Activated CD4-positive, alpha-beta memory T cell treated with anti-CD3 and anti-CD28 coated beads, Interleukin-2, amount 10 ng/mL, durations not matched to agents 7 days and 5 days (primary cell): ENCODE results near the gene TASOR2. TPM values are rescaled to one million over a fixed set of nuclear protein-coding genes. Genes with fewer than 3 reads are reported as not detected.
A peak's percentile ranks its signal among the peaks of the same experiment; 100 is the strongest.

Experiments used
- CTCF ChIA-PET: fragments of 350-600 bp; sonication (Branson Sonifier 250); formaldehyde crosslinking; loops from one replicate; lab custom pipeline; 2021; ENCODE audit warnings: antibody characterized with exemption, inconsistent platforms; lab: Charles Lee
- POLR2A ChIA-PET: fragments of 350-600 bp; sonication (Branson Sonifier 250); formaldehyde crosslinking; loops from one replicate; lab custom pipeline; 2021; ENCODE audit warnings: antibody characterized with exemption; lab: Charles Lee
- DNase-seq: peaks from one replicate; pipeline ENCODE4 v3.0.0-alpha.2; 2020
- H3K27ac Mint-ChIP-seq: one replicate; pipeline ENCODE4 v1.8.0; 2021; ENCODE audit warnings: mild to moderate bottlenecking, mixed read lengths
- H3K27me3 Mint-ChIP-seq: one replicate; pipeline ENCODE4 v1.8.0; 2021; ENCODE audit warnings: mixed read lengths
- H3K36me3 Mint-ChIP-seq: one replicate; pipeline ENCODE4 v1.8.0; 2021; ENCODE audit warnings: low read depth, mixed read lengths
- H3K4me1 Mint-ChIP-seq: one replicate; pipeline ENCODE4 v1.8.0; 2021; ENCODE audit warnings: mixed read lengths
- H3K4me3 Mint-ChIP-seq: one replicate; pipeline ENCODE4 v1.8.0; 2021; ENCODE audit warnings: mild to moderate bottlenecking, mixed read lengths
- H3K9me3 Mint-ChIP-seq: one replicate; pipeline ENCODE4 v1.8.0; 2021; ENCODE audit warnings: mixed read lengths
- total RNA-seq, 2 experiments: library from RNA; stranded (reverse); gene quantifications; one replicate each; pipeline ENCODE4 v1.2.3, GENCODE V29; 2021

The TASOR2 gene
- total RNA-seq, 2 experiments from 2014 or later, result 35.1 to 37.3 TPM

GRCh38 chr10:5678397-5679036 lies 6.1 kb upstream of the TASOR2 start:
- H3K27me3 Mint-ChIP-seq, result peaks cover 16% of the 10 kb centered on the region
- H3K27ac Mint-ChIP-seq, result no peak overlapping the region
- peaks cover 4% of the 10 kb centered on the region for H3K36me3 Mint-ChIP-seq
- H3K9me3 Mint-ChIP-seq, result peaks cover 7% of the 10 kb centered on the region
- POLR2A ChIA-PET, result no interaction called here
- CTCF ChIA-PET, result no interaction called here
- H3K4me3 Mint-ChIP-seq, result no peak overlapping the region
- peaks cover 18% of the 10 kb centered on the region for H3K4me1 Mint-ChIP-seq
- no peak for DNase-seq

GRCh38 chr10:5679037-5679435 lies 5.6 kb upstream of the TASOR2 start:
- H3K4me1 Mint-ChIP-seq, result peaks cover 21% of the 10 kb centered on the region
- DNase-seq, result no peak
- ChIA-PET CTCF (interaction anchor here (0.7 to 0.8 kb wide), 2 partner anchors 14 to 49 kb away, joined by 3 to 4 read pairs; no protein-coding TSS in a partner anchor), POLR2A (no interaction called here)
- peaks cover 4% of the 10 kb centered on the region for H3K36me3 Mint-ChIP-seq
- no peak overlapping the region for H3K4me3 Mint-ChIP-seq
- H3K9me3 Mint-ChIP-seq, result peaks cover 5% of the 10 kb centered on the region
- H3K27ac Mint-ChIP-seq, result no peak overlapping the region
- H3K27me3 Mint-ChIP-seq, result peaks cover 16% of the 10 kb centered on the region

- Mint-ChIP-seq H3K27me3 (peaks cover 13% of the 10 kb centered on the region), H3K4me3 (no peak overlapping the region), H3K36me3 (peaks cover 2% of the 10 kb centered on the region), H3K9me3 (no peaks in the 10 kb centered on the region), H3K4me1 (peaks cover 26% of the 10 kb centered on the region), H3K27ac (no peak overlapping the region)
- ChIA-PET CTCF (interaction anchor here (0.7 to 0.8 kb wide), 2 partner anchors 14 to 50 kb away, joined by 3 to 4 read pairs; no protein-coding TSS in a partner anchor), POLR2A (no interaction called here)
- no peak for DNase-seq
Observed at GRCh38 chr10:5679606-5680005, 5.0 kb upstream of the TASOR2 start.

- no peak for DNase-seq
- no peaks in the 10 kb centered on the region for H3K9me3 Mint-ChIP-seq
- POLR2A ChIA-PET, result interaction anchor here (0.8 kb wide), 1 partner anchor 375 kb away, joined by 3 read pairs; no protein-coding TSS in a partner anchor
Observed at GRCh38 chr10:5681930-5682329, 2.7 kb upstream of the TASOR2 start.

GRCh38 chr10:5683065-5683464 lies 1.6 kb upstream of the TASOR2 start:
- ChIA-PET CTCF (interaction anchor here (0.9 to 2.8 kb wide), 3 partner anchors 9 to 53 kb away, joined by 4 to 11 read pairs (median 11); no protein-coding TSS in a partner anchor), POLR2A (interaction anchor here (1.3 to 3.3 kb wide), 5 partner anchors 10 to 207 kb away, joined by 3 to 16 read pairs (median 5); partner anchors contain the start of genes ANKRD16, FBH1 and GDI2)
- Mint-ChIP-seq H3K4me3 (no peak overlapping the region), H3K9me3 (no peaks in the 10 kb centered on the region), H3K27me3 (peaks cover 6% of the 10 kb centered on the region), H3K4me1 (peaks cover 49% of the 10 kb centered on the region), H3K27ac (no peak overlapping the region), H3K36me3 (peaks cover 3% of the 10 kb centered on the region)
- DNase-seq, result no peak

More at GRCh38 chr10:5681930-5682329, 2.7 kb upstream of the TASOR2 start:
- CTCF ChIA-PET, result interaction anchor here (0.6 kb wide), 1 partner anchor 247 kb away, joined by 3 read pairs; no protein-coding TSS in a partner anchor
- Mint-ChIP-seq H3K4me3 (no peak overlapping the region), H3K27me3 (peaks cover 11% of the 10 kb centered on the region), H3K4me1 (peaks cover 39% of the 10 kb centered on the region), H3K27ac (no peak overlapping the region), H3K36me3 (peaks cover 3% of the 10 kb centered on the region)

GRCh38 chr10:5684971-5685763 lies 529 bp downstream of the TASOR2 start:
- H3K27me3 Mint-ChIP-seq, result peaks cover 1% of the 10 kb centered on the region
- POLR2A ChIA-PET, result interaction anchor here (0.5 to 3.3 kb wide), 8 partner anchors 9 to 291 kb away, joined by 3 to 16 read pairs (median 3); partner anchors contain the start of genes ANKRD16, FBH1 and GDI2
- peaks cover 58% of the 10 kb centered on the region for H3K4me1 Mint-ChIP-seq
- peak; percentile 78 for DNase-seq
- peaks cover 9% of the 10 kb centered on the region for H3K36me3 Mint-ChIP-seq
- CTCF ChIA-PET, result interaction anchor here (0.9 to 2.8 kb wide), 5 partner anchors 8 to 287 kb away, joined by 3 to 11 read pairs (median 3); partner anchors contain the start of genes ANKRD16 and FBH1
- peak overlapping the region; percentile 93 for H3K27ac Mint-ChIP-seq
- H3K4me3 Mint-ChIP-seq, result peak overlapping the region; percentile 92
- H3K9me3 Mint-ChIP-seq, result no peaks in the 10 kb centered on the region

GRCh38 chr10:5685764-5686240 lies 1.2 kb downstream of the TASOR2 start:
- POLR2A ChIA-PET, result interaction anchor here (0.8 to 3.3 kb wide), 4 partner anchors 8 to 290 kb away, joined by 3 to 16 read pairs (median 8); partner anchors contain the start of genes ANKRD16, FBH1 and GDI2
- DNase-seq, result no peak
- Mint-ChIP-seq H3K36me3 (peaks cover 9% of the 10 kb centered on the region), H3K9me3 (no peaks in the 10 kb centered on the region), H3K27me3 (no peaks in the 10 kb centered on the region), H3K4me3 (peak overlapping the region; percentile 92), H3K27ac (peak overlapping the region; percentile 89), H3K4me1 (peaks cover 62% of the 10 kb centered on the region)
- CTCF ChIA-PET, result no interaction called here

- DNase-seq, result no peak
- H3K9me3 Mint-ChIP-seq, result no peaks in the 10 kb centered on the region
- peaks cover 9% of the 10 kb centered on the region for H3K36me3 Mint-ChIP-seq
- H3K27ac Mint-ChIP-seq, result no peak overlapping the region
- ChIA-PET POLR2A (interaction anchor here (0.6 to 1.2 kb wide), 4 partner anchors 8 to 404 kb away, joined by 3 to 4 read pairs (median 3); no protein-coding TSS in a partner anchor), CTCF (interaction anchor here (1.0 kb wide), 1 partner anchor 245 kb away, joined by 3 read pairs; no protein-coding TSS in a partner anchor)
- H3K4me1 Mint-ChIP-seq, result peaks cover 62% of the 10 kb centered on the region
- H3K4me3 Mint-ChIP-seq, result no peak overlapping the region
- no peaks in the 10 kb centered on the region for H3K27me3 Mint-ChIP-seq
Observed at GRCh38 chr10:5688587-5688986, 3.9 kb downstream of the TASOR2 start.

GRCh38 chr10:5691786-5692185 lies 7.1 kb downstream of the TASOR2 start:
- Mint-ChIP-seq H3K27ac (no peak overlapping the region), H3K4me1 (peaks cover 44% of the 10 kb centered on the region), H3K36me3 (peaks cover 11% of the 10 kb centered on the region), H3K4me3 (no peak overlapping the region), H3K27me3 (no peaks in the 10 kb centered on the region), H3K9me3 (no peaks in the 10 kb centered on the region)
- ChIA-PET CTCF (interaction anchor here (0.6 to 1.4 kb wide), 4 partner anchors 9 to 846 kb away, joined by 3 to 6 read pairs (median 4); no protein-coding TSS in a partner anchor), POLR2A (interaction anchor here (1.0 to 2.2 kb wide), 4 partner anchors 20 to 198 kb away, joined by 3 to 10 read pairs (median 4); partner anchors contain the start of genes ANKRD16, FBH1 and GDI2)
- no peak for DNase-seq

- H3K36me3 Mint-ChIP-seq, result peaks cover 11% of the 10 kb centered on the region
- H3K4me3 Mint-ChIP-seq, result peak overlapping the region; percentile 68
- ChIA-PET POLR2A (interaction anchor here (0.9 to 2.2 kb wide), 5 partner anchors 9 to 197 kb away, joined by 3 to 10 read pairs (median 4); partner anchors contain the start of genes ANKRD16, FBH1 and GDI2), CTCF (interaction anchor here (0.6 to 1.4 kb wide), 6 partner anchors 8 to 846 kb away, joined by 3 to 6 read pairs (median 4); partner anchors contain the start of gene TASOR2)
- no peaks in the 10 kb centered on the region for H3K27me3 Mint-ChIP-seq
- H3K4me1 Mint-ChIP-seq, result peaks cover 38% of the 10 kb centered on the region
- no peaks in the 10 kb centered on the region for H3K9me3 Mint-ChIP-seq
- DNase-seq, result peak; percentile 58
- H3K27ac Mint-ChIP-seq, result peak overlapping the region; percentile 27
Observed at GRCh38 chr10:5692461-5693358, 8.1 kb downstream of the TASOR2 start.

- Mint-ChIP-seq H3K36me3 (peaks cover 9% of the 10 kb centered on the region), H3K4me1 (peaks cover 30% of the 10 kb centered on the region), H3K27ac (no peak overlapping the region), H3K27me3 (no peaks in the 10 kb centered on the region), H3K4me3 (no peak overlapping the region), H3K9me3 (no peaks in the 10 kb centered on the region)
- CTCF ChIA-PET, result interaction anchor here (1.1 kb wide), 1 partner anchor 10 kb away, joined by 4 read pairs; the partner anchor contains the start of gene TASOR2
- no peak for DNase-seq
- POLR2A ChIA-PET, result no interaction called here
Observed at GRCh38 chr10:5694573-5694972, 9.9 kb downstream of the TASOR2 start.
